ENCODE results near the gene TCF7L2.

- TF ChIP-seq TAF1 (IDR thresholded peaks at IDR 0.05; ENCODE audit: borderline replicate concordance, insufficient read depth, low read length), result no peak
- no peak for TF ChIP-seq POLR2AphosphoS5 (IDR thresholded peaks at IDR 0.05; ENCODE audit: low read depth, low read length)
- no peak for TF ChIP-seq REST (IDR thresholded peaks at IDR 0.05; ENCODE audit: insufficient read depth in 1 of 2, low read depth in 2 of 2, low read length in 2 of 2)
- TF ChIP-seq SIN3A (IDR thresholded peaks at IDR 0.05; ENCODE audit: borderline replicate concordance, insufficient read depth, low read length), result no peak
Observed at GRCh38 chr10:112964482-112964881, 14.4 kb downstream of the TCF7L2 start.

Data from PFSK-1 (cell line).